Neural progenitor cell (in vitro differentiated cells): ENCODE results near the gene ZSCAN21. TPM values are rescaled to one million over a fixed set of nuclear protein-coding genes. Genes with fewer than 3 reads are reported as not detected.

Source experiments
- DNase-seq: peaks from one replicate; pipeline ENCODE4 v3.0.0-alpha.2; 2016; ENCODE audit warnings: low spot score
- H2AFZ ChIP-seq: fragments of 200-600 bp; sonication (generic); replicated peaks from 2 replicates; pipeline ENCODE4 v1.6.1; 2016; ENCODE audit warnings: antibody characterized with exemption
- H3F3A ChIP-seq: fragments of 200-600 bp; sonication (generic); 2 replicates; pipeline ENCODE4 v1.6.1; 2016; ENCODE audit warnings: antibody characterized with exemption, low read depth
- H3K27ac ChIP-seq: fragments of 200-600 bp; sonication (generic); 2 replicates; pipeline ENCODE4 v1.5.1; 2016; ENCODE audit warnings: mild to moderate bottlenecking
- H3K27me3 ChIP-seq: fragments of 200-600 bp; sonication (generic); 2 replicates; pipeline ENCODE4 v1.6.1; 2016; ENCODE audit warnings: mild to moderate bottlenecking, moderate library complexity
- H3K36me3 ChIP-seq: fragments of 200-600 bp; sonication (generic); 2 replicates; pipeline ENCODE4 v1.5.1; 2016
- H3K4me1 ChIP-seq: fragments of 200-600 bp; sonication (generic); 2 replicates; pipeline ENCODE4 v1.6.1; 2016; ENCODE audit warnings: mixed run types
- H3K4me2 ChIP-seq: fragments of 200-600 bp; sonication (generic); 2 replicates; pipeline ENCODE4 v1.6.1; 2016
- H3K4me3 ChIP-seq: fragments of 200-600 bp; sonication (generic); 2 replicates; pipeline ENCODE4 v1.5.1; 2016
- H3K79me2 ChIP-seq: fragments of 200-600 bp; sonication (generic); 2 replicates; pipeline ENCODE4 v1.6.1; 2016; ENCODE audit warnings: low read depth
- H3K9ac ChIP-seq: fragments of 200-600 bp; sonication (generic); 2 replicates; pipeline ENCODE4 v1.6.1; 2016
- H3K9me3 ChIP-seq: fragments of 200-600 bp; sonication (generic); 2 replicates; pipeline ENCODE4 v1.5.1; 2016; ENCODE audit warnings: low read depth
- H4K20me1 ChIP-seq: fragments of 200-600 bp; sonication (generic); 2 replicates; pipeline ENCODE4 v1.6.1; 2016; ENCODE audit warnings: low read depth
- H3K27ac Mint-ChIP-seq: 3 replicates; pipeline ENCODE4 v1.8.0; 2021; ENCODE audit warnings: mixed read lengths
- H3K27me3 Mint-ChIP-seq: 2 replicates; pipeline ENCODE4 v1.8.0; 2022; ENCODE audit warnings: low read depth, mild to moderate bottlenecking, inconsistent platforms, moderate library complexity, mixed read lengths; ENCODE audit not compliant: insufficient read depth
- H3K36me3 Mint-ChIP-seq: 3 replicates; pipeline ENCODE4 v1.8.0; 2021; ENCODE audit warnings: mixed read lengths
- H3K4me1 Mint-ChIP-seq: 3 replicates; pipeline ENCODE4 v1.8.0; 2021; ENCODE audit warnings: mixed read lengths
- H3K4me3 Mint-ChIP-seq: 3 replicates; pipeline ENCODE4 v1.8.0; 2021; ENCODE audit warnings: mild to moderate bottlenecking, moderate library complexity, mixed read lengths
- H3K9me3 Mint-ChIP-seq: 3 replicates; pipeline ENCODE4 v1.8.0; 2020; ENCODE audit warnings: mixed read lengths
- CTCF ChIP-seq: fragments of 200-600 bp; sonication (generic); IDR thresholded peaks from 2 replicates; pipeline ENCODE4 v1.5.1; 2017; ENCODE audit warnings: antibody characterized with exemption, mild to moderate bottlenecking
- EZH2 ChIP-seq: fragments of 200-600 bp; sonication (generic); IDR thresholded peaks from 2 replicates; pipeline ENCODE4 v1.6.1; 2017; ENCODE audit warnings: antibody characterized with exemption, mild to moderate bottlenecking, moderate library complexity
- EZH2phosphoT487 ChIP-seq: fragments of 200-600 bp; sonication (generic); IDR thresholded peaks from 2 replicates; pipeline ENCODE4 v1.6.1; 2017; ENCODE audit warnings: antibody characterized with exemption
- total RNA-seq: library from RNA; depleted of rRNA; stranded (reverse); fragments of >200 nt; gene quantifications from 2 replicates; pipeline ENCODE4 v1.2.3, GENCODE V29; 2015; ENCODE audit warnings: low replicate concordance

ZSCAN21 gene
- total RNA-seq, 1 donor from 2014 or later = 29.0 TPM

DNA sequence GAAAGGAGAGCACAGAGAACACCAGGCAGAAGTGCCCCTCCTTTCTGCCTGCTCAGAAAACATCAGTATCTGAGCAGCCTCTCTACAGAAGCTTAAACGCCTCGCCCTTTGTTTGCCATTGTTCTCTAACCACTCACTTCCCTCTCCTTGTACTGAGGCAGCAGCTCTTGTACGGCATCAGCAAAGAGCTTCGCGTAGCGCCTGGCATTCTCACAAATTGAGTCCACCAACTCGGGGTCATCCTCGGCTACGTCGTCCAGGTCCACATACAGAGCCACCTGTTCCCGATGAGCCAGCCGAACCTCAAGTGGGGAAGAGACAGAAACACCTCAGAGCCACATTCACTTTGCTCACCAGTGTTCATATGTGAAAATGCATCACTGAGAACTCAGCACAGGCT lies 49.9 kb downstream of the ZSCAN21 start:
- H3K27ac Mint-ChIP-seq = peak overlapping the region; percentile 94
- peaks cover 78% of the 10 kb centered on the region for H3F3A ChIP-seq
- no peak overlapping the region for H2AFZ ChIP-seq
- peak overlapping the region; percentile 98 for H3K27ac ChIP-seq
- peak overlapping the region; percentile 100 for H3K4me2 ChIP-seq
- H3K79me2 ChIP-seq = peaks cover 76% of the 10 kb centered on the region
- H3K9me3 ChIP-seq = no peaks in the 10 kb centered on the region
- H3K4me1 Mint-ChIP-seq = peaks cover 41% of the 10 kb centered on the region
- no peaks in the 10 kb centered on the region for H3K9me3 Mint-ChIP-seq
- H3K27me3 Mint-ChIP-seq = peaks cover 30% of the 10 kb centered on the region
- H3K27me3 ChIP-seq = no peaks in the 10 kb centered on the region
- peak overlapping the region; percentile 94 for H3K4me3 ChIP-seq
- peaks cover 57% of the 10 kb centered on the region for H4K20me1 ChIP-seq
- peaks cover 50% of the 10 kb centered on the region for H3K36me3 Mint-ChIP-seq
- DNase-seq = peak; percentile 44
- H3K4me1 ChIP-seq = peaks cover 14% of the 10 kb centered on the region
- H3K9ac ChIP-seq = peak overlapping the region; percentile 99
- no peak for TF ChIP-seq EZH2
- peak overlapping the region; percentile 95 for H3K4me3 Mint-ChIP-seq
- peaks cover 25% of the 10 kb centered on the region for H3K36me3 ChIP-seq

GRCh38 chr7:100100420-100101015 lies 50.9 kb downstream of the ZSCAN21 start:
- Mint-ChIP-seq H3K27me3 (peaks cover 29% of the 10 kb centered on the region), H3K27ac (peak overlapping the region; percentile 98), H3K36me3 (peaks cover 44% of the 10 kb centered on the region), H3K4me1 (peaks cover 41% of the 10 kb centered on the region), H3K4me3 (peak overlapping the region; percentile 95), H3K9me3 (no peaks in the 10 kb centered on the region)
- peaks cover 67% of the 10 kb centered on the region for H3F3A ChIP-seq
- H3K27ac ChIP-seq = peak overlapping the region; percentile 98
- H3K4me2 ChIP-seq = peak overlapping the region; percentile 100
- peak overlapping the region; percentile 4 for H2AFZ ChIP-seq
- H3K36me3 ChIP-seq = peaks cover 23% of the 10 kb centered on the region
- H4K20me1 ChIP-seq = peaks cover 46% of the 10 kb centered on the region
- TF ChIP-seq EZH2phosphoT487 (no peak), EZH2 (no peak)
- peak overlapping the region; percentile 99 for H3K9ac ChIP-seq
- peaks cover 65% of the 10 kb centered on the region for H3K79me2 ChIP-seq
- no peaks in the 10 kb centered on the region for H3K9me3 ChIP-seq
- peaks cover 14% of the 10 kb centered on the region for H3K4me1 ChIP-seq
- H3K27me3 ChIP-seq = no peaks in the 10 kb centered on the region
- DNase-seq = peak; percentile 97
- peak overlapping the region; percentile 94 for H3K4me3 ChIP-seq

- peaks cover 14% of the 10 kb centered on the region for H3K4me1 ChIP-seq
Observed at GRCh38 chr7:100101016-100101862, 51.7 kb downstream of the ZSCAN21 start, which contains the start of the genes AP4M1 and MCM7. Gene AP4M1, plus strand, starts transcription at chr7:100101643. Its CDS starts 72 bp downstream, at chr7:100101715. Gene MCM7, minus strand, starts transcription at chr7:100101397. Its CDS starts 103 bp downstream, at chr7:100101294.

More at GRCh38 chr7:100101016-100101862, 51.7 kb downstream of the ZSCAN21 start, which contains the start of the genes AP4M1 and MCM7:
- peaks cover 39% of the 10 kb centered on the region for H4K20me1 ChIP-seq
- H3K27me3 Mint-ChIP-seq = peaks cover 25% of the 10 kb centered on the region
- peak within 1 kb of the TSS; percentile 61 for H2AFZ ChIP-seq
- TF ChIP-seq CTCF (no peak), EZH2 (no peak), EZH2phosphoT487 (no peak)
- peak; percentile 99 for DNase-seq
- peak within 1 kb of the TSS; percentile 98 for H3K27ac ChIP-seq
- no peaks in the 10 kb centered on the region for H3K9me3 ChIP-seq
- H3K27me3 ChIP-seq = no peaks in the 10 kb centered on the region
- H3K4me1 Mint-ChIP-seq = peaks cover 41% of the 10 kb centered on the region
- H3K36me3 Mint-ChIP-seq = peaks cover 38% of the 10 kb centered on the region
- peak within 1 kb of the TSS; percentile 98 for H3K27ac Mint-ChIP-seq
- peaks cover 58% of the 10 kb centered on the region for H3K79me2 ChIP-seq
- peak within 1 kb of the TSS; percentile 100 for H3K4me2 ChIP-seq
- no peaks in the 10 kb centered on the region for H3K9me3 Mint-ChIP-seq
- H3K4me3 Mint-ChIP-seq = peak within 1 kb of the TSS; percentile 95
- peaks cover 60% of the 10 kb centered on the region for H3F3A ChIP-seq
- H3K36me3 ChIP-seq = peaks cover 23% of the 10 kb centered on the region
- peak within 1 kb of the TSS; percentile 99 for H3K9ac ChIP-seq
- peak within 1 kb of the TSS; percentile 94 for H3K4me3 ChIP-seq
